Osteoblast (primary cell): ENCODE results near the gene NELL1. TPM values are rescaled to one million over a fixed set of nuclear protein-coding genes. Genes with fewer than 3 reads are reported as not detected.

Experiments
- DNase-seq: peaks from one replicate; pipeline ENCODE4 v3.0.0; 2011; ENCODE audit warnings: low spot score, mixed read lengths; ENCODE audit not compliant: insufficient read length; ENCODE audit errors: missing footprints
- H2AFZ ChIP-seq: 2 replicates; pipeline ENCODE4 v1.6.0; 2011; ENCODE audit warnings: mild to moderate bottlenecking, low read length
- H3K27ac ChIP-seq: 2 replicates; pipeline ENCODE4 v1.5.1; 2011; ENCODE audit warnings: mild to moderate bottlenecking, low read depth, low read length, moderate library complexity
- H3K27me3 ChIP-seq: 2 replicates; pipeline ENCODE4 v1.6.0; 2012; ENCODE audit warnings: mild to moderate bottlenecking, control low read depth, inconsistent platforms, low read length, moderate library complexity; ENCODE audit not compliant: insufficient read depth
- H3K36me3 ChIP-seq: 2 replicates; pipeline ENCODE4 v1.5.1; 2011; ENCODE audit warnings: mild to moderate bottlenecking, low read length, control low read depth, moderate library complexity; ENCODE audit not compliant: insufficient read depth
- H3K4me1 ChIP-seq: 2 replicates; pipeline ENCODE4 v1.5.1; 2011; ENCODE audit warnings: mild to moderate bottlenecking, low read length, control low read depth, moderate library complexity; ENCODE audit not compliant: insufficient read depth
- H3K4me2 ChIP-seq: 2 replicates; pipeline ENCODE4 v1.6.0; 2011; ENCODE audit warnings: mild to moderate bottlenecking, low read length; ENCODE audit not compliant: insufficient read depth
- H3K4me3 ChIP-seq: fragments of 200-600 bp; sonication (generic); 3 replicates; pipeline ENCODE4 v1.5.1; 2012; ENCODE audit warnings: mild to moderate bottlenecking, low read length, inconsistent platforms; ENCODE audit not compliant: insufficient read depth
- H3K79me2 ChIP-seq: 2 replicates; pipeline ENCODE4 v1.6.0; 2012; ENCODE audit warnings: mild to moderate bottlenecking, low read length, control low read depth, inconsistent platforms; ENCODE audit not compliant: insufficient read depth
- H3K9me3 ChIP-seq: 2 replicates; pipeline ENCODE4 v1.5.1; 2011; ENCODE audit warnings: low read depth, low read length, control low read depth
- H4K20me1 ChIP-seq: 2 replicates; pipeline ENCODE4 v1.6.0; 2012; ENCODE audit warnings: mild to moderate bottlenecking, low read length, control low read depth; ENCODE audit not compliant: insufficient read depth
- total RNA-seq: library from RNA; depleted of rRNA; stranded (reverse); fragments of >200 nt; gene quantifications from 2 replicates; pipeline ENCODE4 v1.2.3, GENCODE V29; 2012
- TF ChIP-seq, protein P1 (sequence below): IDR thresholded peaks from 2 replicates; pipeline ENCODE4 v1.5.1; 2011; ENCODE audit warnings: mild to moderate bottlenecking, low read depth, low read length, moderate library complexity; ENCODE audit errors: extremely low read depth

NELL1 gene
- total RNA-seq, 1 donor: not detected

DNA sequence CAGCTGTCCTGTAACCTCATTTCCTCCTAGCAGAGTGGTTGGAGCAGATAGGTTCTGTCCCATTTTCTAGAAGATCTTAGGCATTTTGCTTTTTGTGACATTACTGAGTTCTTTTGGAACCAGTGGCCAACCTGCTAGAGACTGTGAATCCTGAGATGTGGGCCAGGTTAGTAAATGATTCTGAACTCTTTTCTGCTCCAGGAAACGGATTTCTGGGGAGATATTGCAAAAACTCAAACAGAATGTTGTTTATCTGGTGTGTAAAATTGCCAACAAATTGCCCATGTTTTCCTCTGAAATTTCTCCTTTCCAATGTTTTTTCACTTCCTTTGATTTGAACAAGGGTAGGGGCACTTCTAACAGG lies 37.2 kb upstream of the NELL1 start:
- TF ChIP-seq, protein P1, sequence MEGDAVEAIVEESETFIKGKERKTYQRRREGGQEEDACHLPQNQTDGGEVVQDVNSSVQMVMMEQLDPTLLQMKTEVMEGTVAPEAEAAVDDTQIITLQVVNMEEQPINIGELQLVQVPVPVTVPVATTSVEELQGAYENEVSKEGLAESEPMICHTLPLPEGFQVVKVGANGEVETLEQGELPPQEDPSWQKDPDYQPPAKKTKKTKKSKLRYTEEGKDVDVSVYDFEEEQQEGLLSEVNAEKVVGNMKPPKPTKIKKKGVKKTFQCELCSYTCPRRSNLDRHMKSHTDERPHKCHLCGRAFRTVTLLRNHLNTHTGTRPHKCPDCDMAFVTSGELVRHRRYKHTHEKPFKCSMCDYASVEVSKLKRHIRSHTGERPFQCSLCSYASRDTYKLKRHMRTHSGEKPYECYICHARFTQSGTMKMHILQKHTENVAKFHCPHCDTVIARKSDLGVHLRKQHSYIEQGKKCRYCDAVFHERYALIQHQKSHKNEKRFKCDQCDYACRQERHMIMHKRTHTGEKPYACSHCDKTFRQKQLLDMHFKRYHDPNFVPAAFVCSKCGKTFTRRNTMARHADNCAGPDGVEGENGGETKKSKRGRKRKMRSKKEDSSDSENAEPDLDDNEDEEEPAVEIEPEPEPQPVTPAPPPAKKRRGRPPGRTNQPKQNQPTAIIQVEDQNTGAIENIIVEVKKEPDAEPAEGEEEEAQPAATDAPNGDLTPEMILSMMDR: no peak
- H4K20me1 ChIP-seq: no peaks in the 10 kb centered on the region

DNA sequence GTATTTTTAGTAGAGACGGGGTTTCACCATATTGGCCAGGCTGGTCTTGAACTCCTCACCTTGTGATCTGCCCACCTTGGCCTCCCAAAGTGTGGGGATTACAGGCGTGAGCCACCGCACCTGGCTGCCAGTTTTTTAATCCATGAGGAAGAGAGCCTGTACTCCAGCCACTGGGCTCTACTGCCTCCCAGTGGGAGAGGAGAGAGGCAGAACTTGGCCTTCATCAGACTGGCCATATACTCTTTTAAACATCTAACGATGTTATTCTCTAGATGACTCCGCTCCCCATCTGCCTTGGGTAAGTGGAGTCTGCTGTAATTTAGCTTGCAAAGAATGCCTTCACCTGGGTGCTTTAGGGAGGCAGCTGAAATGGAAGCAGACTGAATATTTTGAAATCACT lies 35.3 kb upstream of the NELL1 start:
- Histone ChIP-seq H3K4me3 (no peak overlapping the region), H3K4me1 (no peaks in the 10 kb centered on the region), H3K36me3 (no peaks in the 10 kb centered on the region), H3K27me3 (no peaks in the 10 kb centered on the region), H3K27ac (no peak overlapping the region), H3K9me3 (no peaks in the 10 kb centered on the region), H4K20me1 (no peaks in the 10 kb centered on the region), H3K4me2 (no peak overlapping the region), H3K79me2 (no peaks in the 10 kb centered on the region), H2AFZ (no peak overlapping the region)
- TF ChIP-seq, protein P1: no peak
- no peak for DNase-seq

More for the DNA sequence above, 37.2 kb upstream of the NELL1 start:
- H2AFZ ChIP-seq: no peak overlapping the region
- H3K4me2 ChIP-seq: no peak overlapping the region
- H3K27ac ChIP-seq: no peak overlapping the region
- H3K36me3 ChIP-seq: no peaks in the 10 kb centered on the region
- DNase-seq: no peak
- no peaks in the 10 kb centered on the region for H3K27me3 ChIP-seq
- no peaks in the 10 kb centered on the region for H3K4me1 ChIP-seq
- no peaks in the 10 kb centered on the region for H3K9me3 ChIP-seq
- H3K4me3 ChIP-seq: no peak overlapping the region
- H3K79me2 ChIP-seq: no peaks in the 10 kb centered on the region

DNA sequence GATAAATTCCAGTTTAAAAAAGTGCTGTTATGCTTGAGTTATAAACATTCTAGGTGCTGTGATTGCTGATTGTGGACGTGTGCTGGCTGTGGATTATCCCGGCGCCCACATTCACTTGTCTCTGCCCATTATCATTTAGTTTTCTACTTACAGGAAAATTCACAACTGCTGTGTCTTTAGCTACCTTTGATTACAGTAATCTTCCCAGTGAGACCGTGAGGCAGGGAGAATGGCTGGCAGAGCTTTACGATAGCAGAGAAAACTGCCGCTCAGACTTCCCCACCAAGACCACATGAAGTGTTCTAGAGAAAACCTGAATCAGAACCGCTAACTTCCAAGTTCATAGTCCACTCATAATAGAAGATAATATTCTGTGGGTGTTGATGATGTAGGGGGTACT lies 34.6 kb upstream of the NELL1 start:
- no peak overlapping the region for H3K4me3 ChIP-seq
- no peaks in the 10 kb centered on the region for H3K4me1 ChIP-seq
- no peaks in the 10 kb centered on the region for H3K79me2 ChIP-seq
- H3K36me3 ChIP-seq: no peaks in the 10 kb centered on the region
- H2AFZ ChIP-seq: no peak overlapping the region
- no peak for DNase-seq
- H4K20me1 ChIP-seq: no peaks in the 10 kb centered on the region
- no peaks in the 10 kb centered on the region for H3K9me3 ChIP-seq
- no peaks in the 10 kb centered on the region for H3K27me3 ChIP-seq
- TF ChIP-seq, protein P1: no peak
- no peak overlapping the region for H3K27ac ChIP-seq
- H3K4me2 ChIP-seq: no peak overlapping the region

DNA sequence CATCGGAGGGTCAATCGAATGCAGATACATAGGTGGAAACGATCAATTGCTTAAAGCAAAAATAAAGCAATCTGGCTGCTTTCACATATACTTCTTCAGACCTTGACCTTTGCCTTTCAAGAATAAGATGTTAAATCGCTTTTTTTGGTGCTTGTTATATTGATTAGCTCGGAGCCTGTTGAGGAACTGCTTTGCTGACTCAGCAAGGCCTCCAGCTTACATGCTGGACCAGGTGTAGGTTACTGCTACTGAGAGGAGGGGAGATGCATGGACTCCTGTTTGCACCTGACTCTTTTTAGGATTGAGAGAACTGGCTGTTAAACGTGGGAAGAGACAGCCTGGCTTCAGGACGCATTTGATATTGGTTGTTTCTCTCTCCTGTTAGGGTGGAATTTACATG lies 31.3 kb upstream of the NELL1 start:
- H3K9me3 ChIP-seq: no peaks in the 10 kb centered on the region
- no peaks in the 10 kb centered on the region for H4K20me1 ChIP-seq
- no peaks in the 10 kb centered on the region for H3K36me3 ChIP-seq
- no peak for DNase-seq
- TF ChIP-seq, protein P1: no peak
- no peaks in the 10 kb centered on the region for H3K79me2 ChIP-seq
- H3K27me3 ChIP-seq: no peaks in the 10 kb centered on the region
- no peak overlapping the region for H3K4me3 ChIP-seq
- H3K4me2 ChIP-seq: no peak overlapping the region
- H3K27ac ChIP-seq: no peak overlapping the region
- no peaks in the 10 kb centered on the region for H3K4me1 ChIP-seq
- H2AFZ ChIP-seq: no peak overlapping the region
